GM12878 (cell line): ENCODE results near the gene MYL6B. TPM values are rescaled to one million over a fixed set of nuclear protein-coding genes. Genes with fewer than 3 reads are reported as not detected.

Experiments used
- ATAC-seq: fragments of 200-7000 bp; cut with Tn5 transposase; 3 replicates; pipeline ENCODE4 v1.9.1; 2020; ENCODE audit warnings: mild to moderate bottlenecking, moderate library complexity
- BruUV-seq: library from RNA; stranded (reverse); fragments of 400-500 nt; replicated peaks from 2 replicates; lab custom pipeline; 2021; lab: Mats Ljungman, UMichigan
- CTCF ChIA-PET: fragments of 300-600 bp; sonication (Branson Sonifier 250); formaldehyde crosslinking; extraction: SDS; loops from one replicate; lab custom pipeline; 2021; ENCODE audit warnings: inconsistent platforms; lab: Yijun Ruan, JAX
- POLR2A ChIA-PET: fragments of 350-600 bp; formaldehyde crosslinking; extraction: SDS; loops from one replicate; lab custom pipeline; 2021; ENCODE audit warnings: inconsistent platforms; lab: Charles Lee
- RAD21 ChIA-PET: fragments of 300-600 bp; sonication (Branson Sonifier 250); formaldehyde crosslinking; loops from one replicate; lab custom pipeline; 2023; ENCODE audit warnings: antibody characterized with exemption; ENCODE audit not compliant: unreplicated experiment; lab: Charles Lee
- SMC1A ChIA-PET: fragments of 300-600 bp; sonication (Branson Sonifier 250); formaldehyde crosslinking; loops from one replicate; lab custom pipeline; 2023; ENCODE audit not compliant: unreplicated experiment, uncharacterized antibody; lab: Charles Lee
- DNase-seq: peaks from one replicate; pipeline ENCODE4 v3.0.0-alpha.2; 2011; ENCODE audit warnings: low read depth, low spot score
- FAIRE-seq: peaks from 3 replicates; lab custom pipeline; 2011; peaks lifted over from hg19 to GRCh38; lab: Jason Lieb, UNC
- H2AFZ ChIP-seq: 2 replicates; pipeline ENCODE4 v1.6.0; 2011; ENCODE audit warnings: low read depth, low read length, control low read depth; ENCODE audit not compliant: control insufficient read depth
- H3K27ac ChIP-seq: 2 replicates; pipeline ENCODE4 v1.5.1; 2011; ENCODE audit warnings: control low read depth; ENCODE audit not compliant: control insufficient read depth, insufficient read depth
- H3K27me3 ChIP-seq, 2 experiments: replicated peaks in 1 of 2; 2 replicates each; pipeline versions ENCODE4 v1.6.0 to v1.6.1; 2011; ENCODE audit warnings: low read length in 1 of 2; ENCODE audit not compliant: control insufficient read depth in 2 of 2, insufficient read depth in 2 of 2
- H3K36me3 ChIP-seq, 2 experiments: 2 replicates each; pipeline ENCODE4 v1.5.1; 2011; ENCODE audit warnings: low read length in 1 of 2; ENCODE audit not compliant: control insufficient read depth in 2 of 2, insufficient read depth in 2 of 2
- H3K4me1 ChIP-seq: 2 replicates; pipeline ENCODE4 v1.6.1; 2011; ENCODE audit warnings: mild to moderate bottlenecking, low read length, moderate library complexity, mixed read lengths; ENCODE audit not compliant: control insufficient read depth, insufficient read depth
- H3K4me2 ChIP-seq: 2 replicates; pipeline ENCODE4 v1.6.0; 2011; ENCODE audit warnings: control low read depth; ENCODE audit not compliant: control insufficient read depth, insufficient read depth
- H3K4me3 ChIP-seq: fragments of 200-600 bp; sonication (generic); 2 replicates; pipeline ENCODE4 v1.5.1; 2016
- H3K79me2 ChIP-seq: 2 replicates; pipeline ENCODE4 v1.6.0; 2011; ENCODE audit warnings: low read length; ENCODE audit not compliant: control insufficient read depth, insufficient read depth
- H3K9ac ChIP-seq: 2 replicates; pipeline ENCODE4 v1.8.0; 2011; ENCODE audit warnings: low read length, control low read depth, mixed read lengths; ENCODE audit not compliant: control insufficient read depth, insufficient read depth
- H3K9me3 ChIP-seq: replicated peaks from 3 replicates; pipeline ENCODE4 v1.5.1; 2011; ENCODE audit warnings: mild to moderate bottlenecking, low read length; ENCODE audit not compliant: control insufficient read depth, insufficient read depth
- H4K20me1 ChIP-seq: 2 replicates; pipeline ENCODE4 v1.6.0; 2011; ENCODE audit not compliant: control insufficient read depth, insufficient read depth
- BHLHE40 ChIP-seq, 2 experiments: fragments of 450-650 bp in 1 of 2; IDR thresholded peaks; 2 replicates each; pipeline ENCODE4 v1.6.1; 2011 to 2017; ENCODE audit warnings: low read depth in 2 of 2, borderline replicate concordance in 1 of 2, improper control_type of control experiment in 1 of 2, low read length in 1 of 2, mild to moderate bottlenecking in 1 of 2
- CREM ChIP-seq: IDR thresholded peaks from 2 replicates; pipeline ENCODE4 v1.6.1; 2014; ENCODE audit warnings: antibody characterized with exemption, low read depth
- FOS ChIP-seq: IDR thresholded peaks from 3 replicates; pipeline ENCODE4 v1.6.1; 2011; ENCODE audit warnings: borderline replicate concordance; ENCODE audit not compliant: insufficient read length; ENCODE audit errors: extremely low read depth
- IKZF1 ChIP-seq: fragments of 450-650 bp; conservative IDR thresholded peaks from 2 replicates; pipeline ENCODE4 v1.6.1; 2017; ENCODE audit warnings: antibody characterized with exemption, mild to moderate bottlenecking
- NR2C2 ChIP-seq: IDR thresholded peaks from 2 replicates; pipeline ENCODE4 v1.6.1; 2011; ENCODE audit warnings: borderline replicate concordance, low read depth; ENCODE audit not compliant: control insufficient read depth, insufficient read length
- POLR2AphosphoS2 ChIP-seq: IDR thresholded peaks from 2 replicates; pipeline ENCODE4 v1.6.1; 2011; ENCODE audit warnings: low read depth, mild to moderate bottlenecking, low read length, improper control_type of control experiment, moderate library complexity
- PRDM15 ChIP-seq: fragments of 450-650 bp; formaldehyde crosslinking; IDR thresholded peaks from 2 replicates; pipeline ENCODE4 v1.4.0; 2020; ENCODE audit warnings: mild to moderate bottlenecking, moderate library complexity
- RCOR1 ChIP-seq: conservative IDR thresholded peaks from 2 replicates; pipeline ENCODE4 v1.6.1; 2012; ENCODE audit warnings: low read depth, low read length, improper control_type of control experiment
- RUNX3 ChIP-seq: IDR thresholded peaks from 2 replicates; pipeline ENCODE4 v1.6.1; 2012; ENCODE audit warnings: low read length, inconsistent platforms
- STAT1 ChIP-seq: fragments of 450-650 bp; conservative IDR thresholded peaks from 2 replicates; pipeline ENCODE4 v1.6.1; 2014; ENCODE audit warnings: antibody characterized with exemption, mild to moderate bottlenecking
- WGBS: methylation state at CpG from one replicate; pipeline ENCODE4 v1.1.6; 2016; ENCODE audit warnings: low lambda C conversion rate; ENCODE audit not compliant: insufficient replicate concordance, insufficient coverage; ENCODE audit errors: missing lambda C conversion rate; 5-methylcytosine and 5-hydroxymethylcytosine counted together
- in situ Hi-C: fragments of 300-500 bp; cut with MboI; formaldehyde crosslinking; loops from 9 replicates; pipeline ENCODE4 v1.14.3; 2018; ENCODE audit warnings: mixed read lengths
- intact Hi-C: fragments of 100-400 bp; cut with micrococcal nuclease; formaldehyde crosslinking; loops from one replicate; pipeline ENCODE4 v1.14.2; 2022; ENCODE audit not compliant: unreplicated experiment
- polyA plus RNA-seq, 11 experiments: library from polyadenylated mRNA; depleted of rRNA in 4 of 11; unstranded in 6 of 11; stranded (reverse) in 5 of 11; fragments of >200 nt; fragmentation: Nextera tagmentation in 4 of 11; fragmentation: Illumina TruSeq in 1 of 11; extraction: Ambion mirVana in 4 of 11; extraction: Trizol in 1 of 11; gene quantifications; 1 replicate in 1 of 11; 2 replicates in 10 of 11; pipeline versions ENCODE4 v1.2.1 to v1.2.3, GENCODE V29; 2011 to 2016; ENCODE audit warnings: inconsistent platforms in 2 of 11, missing spikeins in 2 of 11, low read depth in 1 of 11
- total RNA-seq, 4 experiments: library from RNA; depleted of rRNA in 3 of 4; stranded (reverse); fragments of >200 nt in 3 of 4; fragmentation: Illumina TruSeq in 1 of 4; extraction: Trizol in 1 of 4; gene quantifications; 2 replicates each; pipeline versions ENCODE4 v1.2.1 to v1.2.3, GENCODE V29; 2013 to 2021
- TF ChIP-seq, protein P1 (sequence below): fragments of 450-650 bp; conservative IDR thresholded peaks from 2 replicates; pipeline ENCODE4 v1.6.1; 2017; ENCODE audit warnings: mild to moderate bottlenecking, moderate library complexity
- TF ChIP-seq, protein P2 (sequence below): fragments of 450-650 bp; IDR thresholded peaks from 2 replicates; pipeline ENCODE4 v1.6.1; 2018; ENCODE audit warnings: mild to moderate bottlenecking, low read depth, moderate library complexity; ENCODE audit not compliant: partially characterized antibody

Gene MYL6B
- total and polyA plus RNA-seq, 10 of the 15 experiments (the other 5 are each of a cell fraction or from before 2014, with no cell fraction given): 75.5 to 153 (median 114) TPM

DNA sequence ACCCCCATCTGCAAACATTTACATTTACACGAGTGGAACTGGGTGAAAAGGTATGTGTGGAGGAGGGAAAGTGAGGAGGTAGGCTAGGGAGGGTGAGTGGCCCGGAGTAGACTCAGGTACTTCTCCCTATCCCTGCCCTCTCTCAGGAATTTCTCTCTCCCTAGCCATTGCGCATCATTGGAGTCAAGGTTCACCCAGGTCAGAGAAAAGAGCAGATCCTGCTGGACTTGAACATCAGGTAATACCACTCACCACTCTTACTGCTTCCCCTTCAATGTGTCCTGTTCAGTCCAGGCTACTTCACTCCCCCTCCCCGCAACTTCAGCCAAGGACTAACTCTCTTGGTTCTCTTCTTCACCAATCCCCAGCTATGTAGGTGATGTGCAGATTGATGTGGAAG, 21.5 kb upstream of the MYL6B start:
- ChIA-PET RAD21 (no interaction called here), POLR2A (interaction anchor here (0.6 to 1.4 kb wide), 3 partner anchors 20 to 91 kb away, joined by 4 to 9 read pairs (median 7); partner anchors contain the start of gene RNF41), CTCF (interaction anchor here (0.6 to 10.3 kb wide), 2 partner anchors 58 to 308 kb away, joined by 3 to 129 read pairs; partner anchors contain the start of gene SMARCC2), SMC1A (interaction anchor here (1.3 to 1.5 kb wide), 2 partner anchors 12 to 58 kb away, joined by 4 to 6 read pairs; partner anchors contain the start of gene ZC3H10)
- TF ChIP-seq FOS (no peak), PRDM15 (no peak), NR2C2 (no peak), POLR2AphosphoS2 (no peak), BHLHE40 (IDR thresholded peaks at IDR 0.05; ENCODE audit: borderline replicate concordance in 1 of 2, low read depth in 2 of 2, low read length in 1 of 2) (no peak), IKZF1 (no peak), STAT1 (no peak), RUNX3 (no peak), CREM (no peak), RCOR1 (no peak)
- TF ChIP-seq, protein P1, sequence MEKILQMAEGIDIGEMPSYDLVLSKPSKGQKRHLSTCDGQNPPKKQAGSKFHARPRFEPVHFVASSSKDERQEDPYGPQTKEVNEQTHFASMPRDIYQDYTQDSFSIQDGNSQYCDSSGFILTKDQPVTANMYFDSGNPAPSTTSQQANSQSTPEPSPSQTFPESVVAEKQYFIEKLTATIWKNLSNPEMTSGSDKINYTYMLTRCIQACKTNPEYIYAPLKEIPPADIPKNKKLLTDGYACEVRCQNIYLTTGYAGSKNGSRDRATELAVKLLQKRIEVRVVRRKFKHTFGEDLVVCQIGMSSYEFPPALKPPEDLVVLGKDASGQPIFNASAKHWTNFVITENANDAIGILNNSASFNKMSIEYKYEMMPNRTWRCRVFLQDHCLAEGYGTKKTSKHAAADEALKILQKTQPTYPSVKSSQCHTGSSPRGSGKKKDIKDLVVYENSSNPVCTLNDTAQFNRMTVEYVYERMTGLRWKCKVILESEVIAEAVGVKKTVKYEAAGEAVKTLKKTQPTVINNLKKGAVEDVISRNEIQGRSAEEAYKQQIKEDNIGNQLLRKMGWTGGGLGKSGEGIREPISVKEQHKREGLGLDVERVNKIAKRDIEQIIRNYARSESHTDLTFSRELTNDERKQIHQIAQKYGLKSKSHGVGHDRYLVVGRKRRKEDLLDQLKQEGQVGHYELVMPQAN: no peak
- TF ChIP-seq, protein P2, sequence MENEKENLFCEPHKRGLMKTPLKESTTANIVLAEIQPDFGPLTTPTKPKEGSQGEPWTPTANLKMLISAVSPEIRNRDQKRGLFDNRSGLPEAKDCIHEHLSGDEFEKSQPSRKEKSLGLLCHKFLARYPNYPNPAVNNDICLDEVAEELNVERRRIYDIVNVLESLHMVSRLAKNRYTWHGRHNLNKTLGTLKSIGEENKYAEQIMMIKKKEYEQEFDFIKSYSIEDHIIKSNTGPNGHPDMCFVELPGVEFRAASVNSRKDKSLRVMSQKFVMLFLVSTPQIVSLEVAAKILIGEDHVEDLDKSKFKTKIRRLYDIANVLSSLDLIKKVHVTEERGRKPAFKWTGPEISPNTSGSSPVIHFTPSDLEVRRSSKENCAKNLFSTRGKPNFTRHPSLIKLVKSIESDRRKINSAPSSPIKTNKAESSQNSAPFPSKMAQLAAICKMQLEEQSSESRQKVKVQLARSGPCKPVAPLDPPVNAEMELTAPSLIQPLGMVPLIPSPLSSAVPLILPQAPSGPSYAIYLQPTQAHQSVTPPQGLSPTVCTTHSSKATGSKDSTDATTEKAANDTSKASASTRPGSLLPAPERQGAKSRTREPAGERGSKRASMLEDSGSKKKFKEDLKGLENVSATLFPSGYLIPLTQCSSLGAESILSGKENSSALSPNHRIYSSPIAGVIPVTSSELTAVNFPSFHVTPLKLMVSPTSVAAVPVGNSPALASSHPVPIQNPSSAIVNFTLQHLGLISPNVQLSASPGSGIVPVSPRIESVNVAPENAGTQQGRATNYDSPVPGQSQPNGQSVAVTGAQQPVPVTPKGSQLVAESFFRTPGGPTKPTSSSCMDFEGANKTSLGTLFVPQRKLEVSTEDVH: no peak
- Histone ChIP-seq H3K27ac (no peak overlapping the region), H3K4me1 (peaks cover 21% of the 10 kb centered on the region), H4K20me1 (no peaks in the 10 kb centered on the region), H3K9me3 (no peaks in the 10 kb centered on the region), H3K9ac (no peak overlapping the region; the same call in 1 of the 2 replicates), H3K4me2 (no peak overlapping the region), H3K27me3 (no peaks in the 10 kb centered on the region), H3K4me3 (no peak overlapping the region), H3K79me2 (peaks cover 21% of the 10 kb centered on the region), H3K36me3 (peaks cover 14 to 16% of the 10 kb centered on the region in 2 experiments), H2AFZ (no peak overlapping the region)
- no peak for DNase-seq
- ATAC-seq: no peak
- no TSS peak for BruUV-seq
- no peak for FAIRE-seq
- intact Hi-C loops (no loop called here), in situ Hi-C loops (loop anchor here (5.0 kb wide), 1 partner anchor 56 kb away; the partner anchor contains the start of gene SMARCC2)
- WGBS: 83% methylated on average over 4 of the region's 4 CpGs
